GM12891 (cell line): Measurements from ENCODE around the gene DAZAP2.
A peak's percentile ranks its signal among the peaks of the same experiment; 100 is the strongest.
"Not testable (repeated sequence)": the region's sequence is repeated elsewhere in the genome, so short reads cannot be mapped to it uniquely, and the experiment has no call there.

Experiments used
- DNase-seq: peaks from one replicate; pipeline ENCODE4 v3.0.0; 2011; ENCODE audit warnings: low spot score; ENCODE audit not compliant: insufficient read length
- FAIRE-seq: peaks from 2 replicates; lab custom pipeline; 2011; peaks lifted over from hg19 to GRCh38; lab: Jason Lieb, UNC
- PAX5 ChIP-seq: IDR thresholded peaks from 2 replicates; pipeline ENCODE4 v1.6.1; 2011; ENCODE audit warnings: low read length, moderate library complexity, mild to moderate bottlenecking; ENCODE audit not compliant: insufficient read depth, severe bottlenecking
- POLR2A ChIP-seq: IDR thresholded peaks from 2 replicates; pipeline ENCODE4 v1.6.1; 2011; ENCODE audit warnings: low read depth, low read length, control low read depth
- POLR2AphosphoS5 ChIP-seq: IDR thresholded peaks from 2 replicates; pipeline ENCODE4 v1.6.1; 2011; ENCODE audit warnings: low read depth, low read length, control low read depth
- POU2F2 ChIP-seq: IDR thresholded peaks from 2 replicates; pipeline ENCODE4 v1.6.1; 2011; ENCODE audit warnings: low read depth, mild to moderate bottlenecking, control low read depth, low read length, moderate library complexity
- SPI1 ChIP-seq: IDR thresholded peaks from 2 replicates; pipeline ENCODE4 v1.6.1; 2011; ENCODE audit warnings: low read depth, low read length, control low read depth
- TAF1 ChIP-seq: IDR thresholded peaks from 2 replicates; pipeline ENCODE4 v1.6.1; 2011; ENCODE audit warnings: low read depth, low read length, control low read depth

DAZAP2 gene

GRCh38 chr12:51216642-51217041 is 22.0 kb upstream of the DAZAP2 start:
- FAIRE-seq (no peak), DNase-seq (no peak)
- TF ChIP-seq TAF1, result no peak
- no peak for TF ChIP-seq PAX5
- TF ChIP-seq POU2F2, result no peak
- TF ChIP-seq POLR2AphosphoS5, result no peak
- no peak for TF ChIP-seq SPI1
- TF ChIP-seq POLR2A, result no peak

- FAIRE-seq (no peak), DNase-seq (peak; percentile 71)
- TF ChIP-seq POLR2AphosphoS5, result no peak
- TF ChIP-seq POLR2A, result no peak
- TF ChIP-seq SPI1, result no peak
- TF ChIP-seq PAX5, result no peak
- no peak for TF ChIP-seq POU2F2
- no peak for TF ChIP-seq TAF1
Measured at GRCh38 chr12:51217133-51217967, 21.3 kb upstream of the DAZAP2 start.

GRCh38 chr12:51217968-51218606 is 20.5 kb upstream of the DAZAP2 start, which contains the start of gene POU6F1:
Gene POU6F1 (minus strand): TSS chr12:51218062. CDS start chr12:51206836, 11,226 bp downstream.
- TF ChIP-seq POU2F2, result peak; percentile 85; the same call in 1 of the 2 replicates
- TF ChIP-seq PAX5, result no peak
- no peak for TF ChIP-seq SPI1
- peak; percentile 47; the same call in 1 of the 2 replicates for TF ChIP-seq TAF1
- peak; percentile 72 for TF ChIP-seq POLR2A
- peak; percentile 76; the same call in 1 of the 2 replicates for TF ChIP-seq POLR2AphosphoS5
- FAIRE-seq (peak; percentile 86), DNase-seq (peak; percentile 83)

- FAIRE-seq (peak; percentile 20), DNase-seq (no peak)
- peak; percentile 8; the same call in 1 of the 2 replicates for TF ChIP-seq SPI1
- no peak for TF ChIP-seq TAF1
Measured at GRCh38 chr12:51218607-51219161, 19.9 kb upstream of the DAZAP2 start.

- DNase-seq (no peak), FAIRE-seq (no peak)
- TF ChIP-seq SPI1 (no peak), PAX5 (no peak), POLR2A (no peak), POLR2AphosphoS5 (no peak), POU2F2 (no peak), TAF1 (no peak)
Measured at GRCh38 chr12:51219322-51219721, 19.3 kb upstream of the DAZAP2 start.

- peak; percentile 89 for FAIRE-seq
- not testable (repeated sequence) for DNase-seq
Measured at GRCh38 chr12:51219857-51220256, 18.8 kb upstream of the DAZAP2 start.

GRCh38 chr12:51222461-51222860 is 16.2 kb upstream of the DAZAP2 start:
- TF ChIP-seq SPI1 (no peak), POLR2A (no peak), PAX5 (no peak), TAF1 (no peak), POLR2AphosphoS5 (no peak), POU2F2 (no peak)
- DNase-seq (no peak), FAIRE-seq (no peak)

GRCh38 chr12:51224625-51225024 is 14.0 kb upstream of the DAZAP2 start:
- FAIRE-seq, result no peak
- TF ChIP-seq POLR2AphosphoS5, result no peak
- TF ChIP-seq TAF1, result no peak
- no peak for TF ChIP-seq POLR2A
- no peak for TF ChIP-seq SPI1
- no peak for TF ChIP-seq PAX5
- no peak for TF ChIP-seq POU2F2
- no peak for DNase-seq

- no peak for FAIRE-seq
- DNase-seq, result no peak
Measured at GRCh38 chr12:51225234-51225633, 13.4 kb upstream of the DAZAP2 start.

More at GRCh38 chr12:51225234-51225633, 13.4 kb upstream of the DAZAP2 start:
- TF ChIP-seq POLR2AphosphoS5 (no peak), SPI1 (no peak), POU2F2 (no peak), TAF1 (no peak), PAX5 (no peak), POLR2A (no peak)
